ENCODE measurements around the gene BLVRB.

BLVRB gene

DNA sequence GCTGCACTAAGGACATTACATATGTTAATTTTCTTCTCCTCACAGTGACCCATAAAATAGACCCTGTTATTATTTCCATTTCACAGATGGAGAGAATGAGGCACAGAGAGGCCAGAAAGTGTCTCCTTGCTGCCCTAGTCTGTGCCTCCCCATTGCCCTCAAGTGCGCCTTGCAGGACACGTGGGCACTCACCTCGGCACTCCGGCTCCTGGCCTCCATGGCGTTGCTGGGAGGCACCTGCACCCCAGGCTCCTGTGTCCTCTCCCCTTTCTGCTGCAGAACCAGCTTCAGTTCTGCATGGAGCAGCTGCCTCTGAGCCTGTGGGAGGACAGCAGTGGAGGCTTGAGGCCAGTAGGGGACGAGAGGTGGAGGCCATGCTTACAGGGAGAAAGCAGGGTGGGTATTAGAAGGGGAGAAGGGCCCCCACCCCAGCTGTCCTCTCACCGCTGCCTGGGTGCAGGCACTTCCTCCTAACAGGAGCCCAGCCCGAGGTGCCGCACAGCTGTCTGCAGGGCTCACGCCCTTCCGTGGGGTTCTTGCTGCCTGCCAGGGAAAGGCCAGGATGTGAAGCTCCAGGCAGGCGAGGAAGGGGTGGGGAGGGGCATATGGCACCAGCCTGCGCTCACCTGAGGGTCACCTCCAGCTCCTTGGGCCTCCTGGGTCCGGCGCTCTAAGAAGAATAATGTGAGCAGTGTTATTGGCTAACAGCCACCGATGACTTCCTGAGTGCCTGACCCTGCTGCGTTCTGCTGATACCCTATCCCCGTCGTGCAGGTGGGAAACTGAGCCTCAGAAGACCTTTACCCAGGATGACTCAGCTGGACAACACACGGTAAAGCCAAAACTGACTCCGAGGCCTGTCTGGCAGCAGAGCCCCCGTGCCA lies 57.6 kb downstream of the BLVRB start:
- H3K4me3 ChIP-seq (ENCODE audit: low read depth, low read length), result no peak overlapping the region
- in situ Hi-C loops (cut with HindIII; ENCODE audit: low sequenced_read_pairs), result no loop called here
- no peak for DNase-seq (ENCODE audit: low read depth, low spot score)
- TF ChIP-seq CTCF (IDR thresholded peaks at IDR 0.05; ENCODE audit: low read depth, low read length), result no peak

DNA sequence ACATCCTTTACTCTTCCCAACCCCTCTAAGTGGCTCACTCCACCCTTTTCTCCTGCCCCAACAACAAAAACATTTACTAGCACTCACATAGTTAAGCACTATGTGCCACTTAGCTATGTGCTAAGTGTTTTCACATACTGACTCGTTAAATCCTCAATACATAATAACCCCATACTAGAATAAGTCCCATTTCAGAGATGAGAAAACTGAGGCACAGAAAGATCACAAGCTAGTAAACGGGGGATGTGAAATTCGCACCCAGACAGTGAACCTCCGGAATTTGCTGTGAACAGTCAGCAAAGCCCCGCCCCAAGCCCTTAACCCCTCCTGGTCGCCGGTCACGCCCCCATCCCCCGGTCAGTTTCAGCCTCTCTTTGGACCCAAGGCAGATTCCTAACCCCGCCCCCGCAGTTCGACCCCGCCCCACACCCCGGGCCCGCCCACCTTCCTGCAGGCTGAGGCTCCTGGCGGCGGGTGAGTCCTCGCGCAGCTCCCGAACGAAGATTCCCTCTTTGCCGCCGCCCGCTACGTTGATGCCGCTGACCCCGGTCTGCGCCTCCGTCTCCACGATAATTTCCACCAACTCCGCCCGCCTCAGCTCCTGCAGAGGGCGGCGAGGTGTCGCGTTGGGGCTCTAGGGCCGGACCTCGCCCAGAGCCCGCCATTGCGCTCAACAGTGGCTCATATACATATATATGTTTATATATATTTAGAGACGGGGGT lies 62.1 kb downstream of the BLVRB start:
- no peak for TF ChIP-seq CTCF (IDR thresholded peaks at IDR 0.05; ENCODE audit: low read depth, low read length)
- H3K4me3 ChIP-seq (ENCODE audit: low read depth, low read length), result peak overlapping the region; percentile 53
- DNase-seq (ENCODE audit: low read depth, low spot score), result peak; percentile 88
- in situ Hi-C loops (cut with HindIII; ENCODE audit: low sequenced_read_pairs), result no loop called here

- no peak for TF ChIP-seq CTCF (IDR thresholded peaks at IDR 0.05; ENCODE audit: low read depth, low read length)
- DNase-seq (ENCODE audit: low read depth, low spot score), result no peak
- in situ Hi-C loops (cut with HindIII; ENCODE audit: low sequenced_read_pairs), result no loop called here
- no peak overlapping the region for H3K4me3 ChIP-seq (ENCODE audit: low read depth, low read length)
These were observed 65.0 kb downstream of the BLVRB start for GRCh38 chr19:40400559-40400958.

- peak; percentile 36 for DNase-seq (ENCODE audit: low read depth, low spot score)
- in situ Hi-C loops (cut with HindIII; ENCODE audit: low sequenced_read_pairs), result no loop called here
- no peak overlapping the region for H3K4me3 ChIP-seq (ENCODE audit: low read depth, low read length)
- TF ChIP-seq CTCF (IDR thresholded peaks at IDR 0.05; ENCODE audit: low read depth, low read length), result no peak
These were observed 67.0 kb downstream of the BLVRB start for GRCh38 chr19:40398417-40399131.

All from astrocyte of the spinal cord (primary cell).